ENCODE data around the gene PERM1. TPM values are rescaled to one million over a fixed set of nuclear protein-coding genes. Genes with fewer than 3 reads are reported as not detected.

PERM1 gene
- total and polyA plus RNA-seq, 9 of the 15 experiments (the other 6 are each of a cell fraction or from before 2014, with no cell fraction given), result not detected

DNA sequence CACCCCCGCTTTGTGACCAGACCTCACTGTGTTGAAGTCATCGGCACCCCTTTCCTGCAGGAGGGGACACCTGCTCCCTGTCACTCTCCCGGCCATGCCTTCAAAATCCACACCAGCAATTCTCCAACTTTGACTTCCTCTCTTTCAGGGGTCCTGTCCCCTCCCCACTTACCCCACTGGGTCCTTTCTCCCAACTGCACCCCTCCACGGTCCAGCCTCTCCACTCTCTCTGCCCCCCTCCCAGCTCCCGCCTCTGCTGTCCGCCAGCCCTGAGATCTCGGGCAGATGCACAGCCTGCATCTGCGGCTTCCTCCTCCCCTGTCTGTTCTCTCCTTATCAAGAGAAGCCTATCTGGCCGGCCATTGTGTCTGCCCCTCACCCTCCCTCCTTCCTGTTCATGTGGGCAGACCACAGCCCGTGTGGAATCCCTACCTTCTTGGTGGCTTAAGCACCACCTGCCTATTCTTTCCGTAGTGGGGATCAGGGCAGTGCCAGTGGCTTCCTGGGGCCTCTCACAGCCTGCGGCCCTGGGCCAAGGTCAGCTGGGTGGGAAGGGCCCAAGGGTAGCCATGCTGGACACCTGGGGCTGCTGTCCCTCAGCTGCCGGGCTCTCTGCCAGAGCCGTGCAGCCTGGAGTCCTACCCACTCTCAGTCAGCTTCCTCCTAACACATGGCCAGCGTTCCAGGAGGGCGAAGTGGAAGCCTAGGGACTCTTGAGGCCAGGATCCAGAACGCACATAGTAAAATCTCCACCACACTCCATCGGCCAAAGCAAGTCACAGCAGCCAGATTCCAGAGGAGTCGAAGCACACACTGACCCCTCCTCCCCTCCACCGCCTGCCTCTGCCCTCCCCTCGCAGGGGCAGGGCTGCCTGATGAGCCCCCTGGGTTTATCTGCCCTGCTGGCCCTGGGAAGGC, 23.1 kb upstream of the PERM1 start (continued):
- TF ChIP-seq, protein P1, sequence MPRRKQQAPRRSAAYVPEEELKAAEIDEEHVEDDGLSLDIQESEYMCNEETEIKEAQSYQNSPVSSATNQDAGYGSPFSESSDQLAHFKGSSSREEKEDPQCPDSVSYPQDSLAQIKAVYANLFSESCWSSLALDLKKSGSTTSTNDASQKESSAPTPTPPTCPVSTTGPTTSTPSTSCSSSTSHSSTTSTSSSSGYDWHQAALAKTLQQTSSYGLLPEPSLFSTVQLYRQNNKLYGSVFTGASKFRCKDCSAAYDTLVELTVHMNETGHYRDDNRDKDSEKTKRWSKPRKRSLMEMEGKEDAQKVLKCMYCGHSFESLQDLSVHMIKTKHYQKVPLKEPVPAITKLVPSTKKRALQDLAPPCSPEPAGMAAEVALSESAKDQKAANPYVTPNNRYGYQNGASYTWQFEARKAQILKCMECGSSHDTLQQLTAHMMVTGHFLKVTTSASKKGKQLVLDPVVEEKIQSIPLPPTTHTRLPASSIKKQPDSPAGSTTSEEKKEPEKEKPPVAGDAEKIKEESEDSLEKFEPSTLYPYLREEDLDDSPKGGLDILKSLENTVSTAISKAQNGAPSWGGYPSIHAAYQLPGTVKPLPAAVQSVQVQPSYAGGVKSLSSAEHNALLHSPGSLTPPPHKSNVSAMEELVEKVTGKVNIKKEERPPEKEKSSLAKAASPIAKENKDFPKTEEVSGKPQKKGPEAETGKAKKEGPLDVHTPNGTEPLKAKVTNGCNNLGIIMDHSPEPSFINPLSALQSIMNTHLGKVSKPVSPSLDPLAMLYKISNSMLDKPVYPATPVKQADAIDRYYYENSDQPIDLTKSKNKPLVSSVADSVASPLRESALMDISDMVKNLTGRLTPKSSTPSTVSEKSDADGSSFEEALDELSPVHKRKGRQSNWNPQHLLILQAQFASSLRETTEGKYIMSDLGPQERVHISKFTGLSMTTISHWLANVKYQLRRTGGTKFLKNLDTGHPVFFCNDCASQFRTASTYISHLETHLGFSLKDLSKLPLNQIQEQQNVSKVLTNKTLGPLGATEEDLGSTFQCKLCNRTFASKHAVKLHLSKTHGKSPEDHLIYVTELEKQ (CRISPR knock-in tag; IDR thresholded peaks at IDR 0.05), result no peak
- TF ChIP-seq SMC3 (conservative IDR thresholded peaks at IDR 0.05; ENCODE audit: insufficient read depth, low read depth, low read length) (no peak), TCF3 (CRISPR knock-in tag; IDR thresholded peaks at IDR 0.05) (peak; percentile 66), CBFA2T2 (conservative IDR thresholded peaks at IDR 0.05) (peak; percentile 81), NFRKB (IDR thresholded peaks at IDR 0.05; ENCODE audit: low read depth) (peak; percentile 77), HDAC8 (tag; IDR thresholded peaks at IDR 0.05) (peak; percentile 72), KLF13 (tag; IDR thresholded peaks at IDR 0.05; ENCODE audit: borderline replicate concordance, low read depth) (0 out of 2 replicates have a peak, but pooled peaks have one; percentile 42), RNF2 (IDR thresholded peaks at IDR 0.05) (peak; percentile 49; the same call in 1 of the 2 replicates), HNRNPL (IDR thresholded peaks at IDR 0.05; ENCODE audit: low read depth, low read length) (no peak), MAZ (CRISPR knock-in tag; conservative IDR thresholded peaks at IDR 0.05 in 1 of 2, IDR thresholded peaks at IDR 0.05 in 1 of 2) (peak in 1 of 2 experiments; percentile 78; a peak in 1 of 4 replicates), POLR2AphosphoS5 (IDR thresholded peaks at IDR 0.05; ENCODE audit: control insufficient read depth, insufficient read depth, low read depth, low read length) (0 out of 2 replicates have a peak, but pooled peaks have one; percentile 26), YY1 (IDR thresholded peaks at IDR 0.05; ENCODE audit: borderline replicate concordance in 1 of 3, control insufficient read depth in 1 of 3, extremely low read depth in 1 of 3, insufficient read depth in 3 of 3, insufficient read length in 1 of 3, insufficient replicate concordance in 2 of 3, low read depth in 1 of 3, low read length in 2 of 3) (peak; percentile 43 to 83 (median 69)), ZNF764 (CRISPR knock-in tag; IDR thresholded peaks at IDR 0.05; ENCODE audit: low read depth) (no peak), ZC3H11A (IDR thresholded peaks at IDR 0.05; ENCODE audit: low read depth, low read length) (no peak), ELF1 (tag; IDR thresholded peaks at IDR 0.05) (peak; percentile 51)
- TF ChIP-seq, protein P2, sequence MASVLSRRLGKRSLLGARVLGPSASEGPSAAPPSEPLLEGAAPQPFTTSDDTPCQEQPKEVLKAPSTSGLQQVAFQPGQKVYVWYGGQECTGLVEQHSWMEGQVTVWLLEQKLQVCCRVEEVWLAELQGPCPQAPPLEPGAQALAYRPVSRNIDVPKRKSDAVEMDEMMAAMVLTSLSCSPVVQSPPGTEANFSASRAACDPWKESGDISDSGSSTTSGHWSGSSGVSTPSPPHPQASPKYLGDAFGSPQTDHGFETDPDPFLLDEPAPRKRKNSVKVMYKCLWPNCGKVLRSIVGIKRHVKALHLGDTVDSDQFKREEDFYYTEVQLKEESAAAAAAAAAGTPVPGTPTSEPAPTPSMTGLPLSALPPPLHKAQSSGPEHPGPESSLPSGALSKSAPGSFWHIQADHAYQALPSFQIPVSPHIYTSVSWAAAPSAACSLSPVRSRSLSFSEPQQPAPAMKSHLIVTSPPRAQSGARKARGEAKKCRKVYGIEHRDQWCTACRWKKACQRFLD (CRISPR knock-in tag; IDR thresholded peaks at IDR 0.05), result peak; percentile 74; the same call in 1 of the 2 replicates
- TF ChIP-seq, protein P3, sequence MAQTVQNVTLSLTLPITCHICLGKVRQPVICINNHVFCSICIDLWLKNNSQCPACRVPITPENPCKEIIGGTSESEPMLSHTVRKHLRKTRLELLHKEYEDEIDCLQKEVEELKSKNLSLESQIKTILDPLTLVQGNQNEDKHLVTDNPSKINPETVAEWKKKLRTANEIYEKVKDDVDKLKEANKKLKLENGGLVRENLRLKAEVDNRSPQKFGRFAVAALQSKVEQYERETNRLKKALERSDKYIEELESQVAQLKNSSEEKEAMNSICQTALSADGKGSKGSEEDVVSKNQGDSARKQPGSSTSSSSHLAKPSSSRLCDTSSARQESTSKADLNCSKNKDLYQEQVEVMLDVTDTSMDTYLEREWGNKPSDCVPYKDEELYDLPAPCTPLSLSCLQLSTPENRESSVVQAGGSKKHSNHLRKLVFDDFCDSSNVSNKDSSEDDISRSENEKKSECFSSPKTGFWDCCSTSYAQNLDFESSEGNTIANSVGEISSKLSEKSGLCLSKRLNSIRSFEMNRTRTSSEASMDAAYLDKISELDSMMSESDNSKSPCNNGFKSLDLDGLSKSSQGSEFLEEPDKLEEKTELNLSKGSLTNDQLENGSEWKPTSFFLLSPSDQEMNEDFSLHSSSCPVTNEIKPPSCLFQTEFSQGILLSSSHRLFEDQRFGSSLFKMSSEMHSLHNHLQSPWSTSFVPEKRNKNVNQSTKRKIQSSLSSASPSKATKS (CRISPR knock-in tag; IDR thresholded peaks at IDR 0.05), result no peak

Measured in K562 (cell line).